GM20000 (cell line): Measurements from ENCODE around the gene COA4.
"Not testable (repeated sequence)": the region's sequence is repeated elsewhere in the genome, so short reads cannot be mapped to it uniquely, and the experiment has no call there.

Experiments
- DNase-seq: peaks from one replicate; pipeline ENCODE4 v3.0.0; 2012; ENCODE audit warnings: low spot score
- TF ChIP-seq, protein P1 (sequence below): IDR thresholded peaks from 2 replicates; pipeline ENCODE4 v1.5.1; 2012; ENCODE audit warnings: mild to moderate bottlenecking, control low read depth; ENCODE audit errors: extremely low read depth, missing control alignments

The COA4 gene

DNA sequence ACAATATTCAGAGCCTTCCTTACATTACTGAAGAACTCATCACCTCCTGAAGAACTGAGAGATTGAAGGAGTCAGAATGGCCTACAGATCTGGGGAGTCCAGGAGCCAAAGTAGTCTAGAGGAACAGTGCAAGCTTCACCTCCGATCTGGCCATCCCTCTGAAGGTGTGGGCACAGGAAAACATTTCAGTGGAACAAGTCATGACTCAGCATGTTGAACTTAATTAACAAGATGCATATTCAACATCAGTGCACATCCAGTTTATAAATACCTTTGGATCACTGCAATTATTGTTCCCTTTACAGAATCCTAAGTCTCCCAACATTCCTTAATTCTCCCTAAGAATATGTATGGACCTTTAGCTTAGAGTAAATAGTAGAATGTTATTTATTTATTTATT is 25.7 kb upstream of the COA4 start:
- no peak for DNase-seq
- TF ChIP-seq, protein P1, sequence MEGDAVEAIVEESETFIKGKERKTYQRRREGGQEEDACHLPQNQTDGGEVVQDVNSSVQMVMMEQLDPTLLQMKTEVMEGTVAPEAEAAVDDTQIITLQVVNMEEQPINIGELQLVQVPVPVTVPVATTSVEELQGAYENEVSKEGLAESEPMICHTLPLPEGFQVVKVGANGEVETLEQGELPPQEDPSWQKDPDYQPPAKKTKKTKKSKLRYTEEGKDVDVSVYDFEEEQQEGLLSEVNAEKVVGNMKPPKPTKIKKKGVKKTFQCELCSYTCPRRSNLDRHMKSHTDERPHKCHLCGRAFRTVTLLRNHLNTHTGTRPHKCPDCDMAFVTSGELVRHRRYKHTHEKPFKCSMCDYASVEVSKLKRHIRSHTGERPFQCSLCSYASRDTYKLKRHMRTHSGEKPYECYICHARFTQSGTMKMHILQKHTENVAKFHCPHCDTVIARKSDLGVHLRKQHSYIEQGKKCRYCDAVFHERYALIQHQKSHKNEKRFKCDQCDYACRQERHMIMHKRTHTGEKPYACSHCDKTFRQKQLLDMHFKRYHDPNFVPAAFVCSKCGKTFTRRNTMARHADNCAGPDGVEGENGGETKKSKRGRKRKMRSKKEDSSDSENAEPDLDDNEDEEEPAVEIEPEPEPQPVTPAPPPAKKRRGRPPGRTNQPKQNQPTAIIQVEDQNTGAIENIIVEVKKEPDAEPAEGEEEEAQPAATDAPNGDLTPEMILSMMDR = no peak

DNA sequence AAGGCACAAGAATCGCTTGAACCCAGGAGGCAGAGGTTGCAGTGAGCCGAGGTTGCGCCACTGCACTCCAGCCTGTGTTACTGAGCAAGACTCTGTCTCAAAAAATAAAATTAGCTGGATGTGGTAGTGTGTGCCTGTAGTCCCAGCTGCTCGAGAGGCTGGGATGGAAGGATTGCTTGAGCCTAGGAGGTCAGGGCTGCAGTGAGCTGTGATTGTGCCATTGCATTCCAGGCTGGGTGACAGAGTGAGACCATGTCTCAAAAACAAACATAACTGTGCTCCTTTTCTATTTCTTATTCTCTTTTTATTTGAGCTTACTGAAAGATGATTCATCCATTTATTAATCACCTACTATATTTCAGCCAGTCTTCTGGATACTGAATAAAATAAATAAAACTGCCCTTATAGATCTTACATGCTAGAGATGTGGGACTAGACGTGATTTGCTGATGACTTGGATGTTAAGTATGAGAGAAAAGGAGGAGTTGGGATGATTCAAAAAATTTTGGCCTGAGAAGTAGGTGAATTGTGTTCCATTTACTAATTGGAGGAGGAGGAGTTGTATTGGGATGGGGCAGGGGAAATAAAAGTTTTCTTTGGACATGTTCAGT is 18.2 kb upstream of the COA4 start:
- TF ChIP-seq, protein P1 = no peak
- DNase-seq = no peak

DNA sequence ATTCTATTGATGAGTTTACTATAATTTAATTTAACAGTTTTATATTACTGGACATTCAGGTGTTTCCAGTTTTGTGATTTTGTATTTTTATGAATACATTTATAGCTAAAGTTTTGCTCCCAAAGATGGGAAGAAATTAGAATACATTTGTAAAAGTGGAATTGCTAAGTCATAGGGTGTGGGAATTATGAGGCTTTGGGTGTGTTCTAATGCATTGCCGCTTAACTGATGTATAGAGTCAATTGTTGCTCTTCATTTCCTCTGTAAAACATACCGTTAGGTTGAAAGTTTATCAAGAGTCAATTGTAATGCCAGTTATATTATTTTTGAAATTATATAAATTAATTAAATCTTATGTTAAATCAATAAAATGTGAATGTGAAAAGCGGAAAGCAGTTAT is 16.4 kb upstream of the COA4 start:
- TF ChIP-seq, protein P1 = no peak
- no peak for DNase-seq

DNA sequence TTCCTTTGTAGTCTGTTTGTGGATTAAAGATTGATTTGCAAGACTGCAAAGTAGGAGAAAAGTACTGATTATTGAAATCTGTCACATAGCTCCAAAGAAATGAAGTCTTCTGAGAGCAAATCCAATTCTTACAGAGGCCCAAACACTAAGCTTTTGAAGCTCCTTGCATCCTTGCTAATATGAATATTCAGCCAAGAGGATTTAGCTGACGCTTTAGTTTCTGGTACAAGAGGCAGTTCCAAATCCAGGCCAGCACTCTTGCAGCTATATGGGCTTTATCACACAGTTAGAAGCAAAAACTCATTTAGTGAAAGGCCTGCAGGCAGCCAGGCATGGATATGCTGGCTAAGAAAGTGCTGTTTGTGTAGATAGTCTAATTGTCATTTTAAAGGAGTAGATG is 12.9 kb upstream of the COA4 start:
- DNase-seq = no peak
- TF ChIP-seq, protein P1 = no peak

DNA sequence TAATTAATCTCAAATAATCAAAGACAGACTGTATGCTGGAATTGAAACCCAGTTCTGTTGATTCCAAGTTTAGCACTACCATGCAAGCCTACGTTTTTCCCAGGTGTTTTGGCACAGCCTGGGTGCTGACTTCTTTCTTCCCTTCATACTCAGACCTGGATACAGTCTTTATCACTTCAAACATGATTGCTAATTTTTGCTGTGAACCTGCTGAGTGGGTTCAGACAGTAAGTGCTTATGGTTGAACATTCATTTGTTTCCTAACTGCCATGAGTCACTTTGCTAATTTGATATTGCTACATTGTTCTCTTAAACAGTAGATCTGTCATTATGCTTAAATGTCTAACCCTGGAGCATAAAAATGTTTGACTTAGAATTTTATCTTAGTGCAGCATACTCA is 12.4 kb upstream of the COA4 start:
- no peak for DNase-seq
- TF ChIP-seq, protein P1 = no peak

DNA sequence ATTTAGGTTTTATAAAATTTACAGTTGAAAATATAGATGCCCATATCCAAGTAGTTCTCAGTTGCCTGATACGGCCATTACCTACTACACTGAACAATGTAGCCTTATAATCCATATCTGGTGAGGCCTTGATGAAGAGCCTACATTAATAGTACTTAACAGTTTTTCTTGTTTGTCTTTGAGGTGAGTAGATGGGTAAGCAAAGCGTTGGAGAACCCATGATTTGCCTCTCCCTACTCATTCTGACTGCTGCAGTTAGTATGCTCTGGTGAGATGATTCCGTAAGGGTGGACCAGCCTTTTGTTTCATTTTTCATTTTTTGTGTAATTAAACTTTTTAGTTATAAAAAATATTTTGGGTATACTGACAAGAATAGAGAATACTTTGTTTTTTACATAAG is 11.6 kb upstream of the COA4 start:
- DNase-seq = no peak
- TF ChIP-seq, protein P1 = no peak

DNA sequence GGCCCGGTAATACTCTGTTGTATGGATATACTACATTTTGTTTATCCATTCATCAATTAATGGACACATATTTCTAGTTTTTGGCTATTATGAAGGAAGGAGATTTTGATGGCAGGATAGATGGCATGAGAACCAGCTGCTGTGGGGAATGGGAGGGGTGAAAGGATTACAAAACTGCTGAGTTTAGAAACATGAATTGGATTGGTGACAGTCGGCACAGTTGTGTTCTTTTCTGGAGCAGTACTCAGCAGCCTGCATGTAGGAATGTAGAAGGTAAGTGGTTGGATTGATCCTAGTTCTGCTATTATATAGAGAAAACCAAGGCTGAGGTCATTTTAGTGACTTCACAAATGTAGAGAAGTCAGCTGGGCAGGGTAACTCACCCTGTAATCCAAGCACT is 7.2 kb upstream of the COA4 start:
- DNase-seq = no peak
- TF ChIP-seq, protein P1 = no peak

DNA sequence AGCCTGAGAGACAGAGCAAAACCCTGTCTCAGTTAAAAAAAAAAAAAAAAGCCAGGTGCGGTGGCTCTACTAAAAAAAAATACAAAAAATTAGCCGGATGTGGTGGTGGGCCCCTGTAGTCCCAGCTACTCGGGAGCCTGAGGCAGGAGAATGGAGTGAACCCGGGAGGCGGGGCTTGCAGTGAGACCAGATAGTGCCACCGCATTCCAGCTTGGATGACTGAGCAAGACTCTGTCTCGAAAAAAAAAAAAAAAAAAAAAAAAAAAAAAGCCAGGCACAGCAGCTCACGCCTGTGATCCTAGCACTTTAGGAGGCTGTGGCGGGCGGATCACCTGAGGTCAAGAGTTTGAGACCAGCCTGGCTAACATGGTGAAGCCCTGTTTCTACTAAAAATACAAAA is 3.8 kb upstream of the COA4 start:
- DNase-seq = not testable (repeated sequence)
